Activated CD8-positive, alpha-beta memory T cell treated with anti-CD3 and anti-CD28 coated beads for 1 hour (primary cell): ENCODE measurements around the gene ADARB1.

Experiments used
- DNase-seq, 2 donors: peaks; one replicate each; pipeline ENCODE4 v3.0.0-alpha.2; 2020; ENCODE audit warnings: low read depth in 1 of 2; ENCODE audit errors: extremely low read depth in 1 of 2

The ADARB1 gene

DNA sequence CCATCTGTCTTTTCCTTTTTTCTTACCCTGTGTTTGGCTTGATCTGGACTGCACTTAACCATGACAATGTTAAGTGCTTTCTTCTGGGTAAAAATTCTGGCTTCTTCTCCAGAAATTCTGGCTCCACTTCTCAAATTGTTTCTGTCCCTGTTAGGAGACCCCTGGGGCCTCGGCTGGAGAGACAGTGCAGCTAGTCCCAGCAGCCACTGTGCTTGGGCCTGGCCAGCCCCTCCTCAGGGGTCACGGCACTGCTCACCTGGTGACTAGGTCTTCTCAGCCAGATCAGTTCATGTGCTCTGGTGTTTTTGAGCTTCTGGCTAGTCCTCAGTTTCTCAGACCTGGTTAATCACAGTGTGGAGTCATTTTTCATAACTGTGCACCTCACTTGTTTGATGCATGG is 72.4 kb downstream of the ADARB1 start:
- no peak for DNase-seq

DNA sequence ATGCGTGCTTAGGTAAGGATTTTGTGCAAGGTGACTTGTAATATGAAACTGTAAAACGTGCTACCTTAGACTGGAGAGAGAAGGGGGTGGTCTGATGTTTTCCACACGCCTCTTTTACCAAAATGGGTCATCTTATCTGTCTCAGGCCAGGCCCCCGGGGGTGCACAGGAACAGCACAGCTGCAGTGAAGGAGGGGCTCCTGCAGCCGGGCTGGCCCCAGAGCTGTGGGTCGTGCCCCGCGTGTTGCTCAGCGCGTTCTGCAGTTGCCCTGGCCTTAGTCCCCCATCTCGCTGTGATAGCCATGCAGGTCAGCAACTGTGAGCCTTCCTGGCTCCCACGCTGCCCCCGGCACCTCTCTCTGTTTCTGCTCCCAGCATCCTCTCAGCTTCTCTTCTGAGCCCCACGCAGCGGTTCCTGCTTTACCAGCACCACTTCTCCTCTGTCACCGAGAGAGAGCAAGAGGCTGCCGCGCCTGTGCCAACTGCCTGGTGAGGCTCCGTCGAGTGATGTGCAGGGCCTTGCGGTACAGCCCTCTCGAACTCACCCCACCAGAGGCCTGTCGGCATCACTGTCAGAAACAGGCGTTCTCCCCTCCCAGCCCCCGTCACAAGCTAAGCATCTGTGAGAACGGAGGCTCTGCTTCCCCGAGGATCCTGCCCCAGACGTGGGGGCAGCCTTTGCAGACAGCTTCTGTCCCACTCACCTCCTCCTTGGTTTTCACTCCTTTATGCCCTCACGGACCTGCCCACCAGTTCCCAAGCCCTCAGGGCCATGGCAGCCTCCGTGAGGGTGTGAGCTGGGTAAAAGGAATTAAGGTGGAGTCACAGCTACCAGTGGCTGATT is 73.3 kb downstream of the ADARB1 start:
- no peak for DNase-seq

DNA sequence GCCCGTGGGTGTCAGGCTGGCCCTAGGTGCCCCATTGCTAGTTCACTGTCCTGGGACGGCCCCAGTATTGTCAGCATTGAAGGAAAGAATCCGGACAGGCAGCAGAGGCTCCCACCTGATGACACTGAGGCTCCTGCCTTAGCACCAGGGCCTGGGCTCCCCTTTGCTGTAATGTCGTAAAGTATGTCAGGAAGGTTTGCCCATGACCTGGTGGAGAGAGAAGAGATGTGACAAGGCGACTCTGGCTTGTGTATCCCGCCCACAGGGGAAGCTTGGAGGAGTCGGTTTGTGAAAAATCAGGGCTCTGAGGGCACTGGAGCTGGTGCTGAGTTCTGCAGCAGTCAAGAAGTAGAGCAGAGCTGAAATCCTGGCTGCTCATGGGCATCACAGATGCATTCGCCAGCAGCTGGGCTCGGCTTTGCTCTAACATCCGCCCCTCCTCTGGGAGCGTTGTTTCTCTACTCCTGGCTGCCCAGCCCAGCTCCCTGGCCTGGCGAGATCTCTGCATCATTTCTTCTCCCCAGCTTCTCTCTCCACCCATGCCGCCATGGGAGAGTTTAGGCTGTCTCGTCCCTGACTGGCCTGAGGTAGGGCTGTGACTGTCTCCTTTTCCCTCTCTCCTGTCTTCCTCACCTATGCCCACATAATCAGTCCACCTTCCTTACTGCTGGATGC is 74.1 kb downstream of the ADARB1 start:
- DNase-seq = no peak

DNA sequence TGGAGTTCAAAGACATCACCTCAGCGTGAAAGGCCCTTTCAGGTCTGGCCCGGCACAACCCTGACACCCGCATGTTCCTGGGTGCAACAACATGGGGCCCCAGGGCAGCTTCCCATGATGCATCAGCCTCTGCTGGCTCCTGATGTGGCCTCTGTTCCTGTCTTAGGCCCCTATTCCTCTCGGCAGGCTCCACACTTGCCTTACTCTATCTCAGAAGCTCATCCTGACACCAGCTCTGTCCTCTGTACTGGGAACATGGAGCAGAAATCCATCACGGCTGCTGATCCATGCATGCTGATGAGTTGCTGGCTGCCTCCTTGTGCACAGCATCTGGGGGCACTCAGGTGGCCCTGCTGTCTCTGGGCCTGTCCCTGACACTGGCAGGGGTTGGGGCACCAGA is 74.6 kb downstream of the ADARB1 start:
- DNase-seq = no peak

DNA sequence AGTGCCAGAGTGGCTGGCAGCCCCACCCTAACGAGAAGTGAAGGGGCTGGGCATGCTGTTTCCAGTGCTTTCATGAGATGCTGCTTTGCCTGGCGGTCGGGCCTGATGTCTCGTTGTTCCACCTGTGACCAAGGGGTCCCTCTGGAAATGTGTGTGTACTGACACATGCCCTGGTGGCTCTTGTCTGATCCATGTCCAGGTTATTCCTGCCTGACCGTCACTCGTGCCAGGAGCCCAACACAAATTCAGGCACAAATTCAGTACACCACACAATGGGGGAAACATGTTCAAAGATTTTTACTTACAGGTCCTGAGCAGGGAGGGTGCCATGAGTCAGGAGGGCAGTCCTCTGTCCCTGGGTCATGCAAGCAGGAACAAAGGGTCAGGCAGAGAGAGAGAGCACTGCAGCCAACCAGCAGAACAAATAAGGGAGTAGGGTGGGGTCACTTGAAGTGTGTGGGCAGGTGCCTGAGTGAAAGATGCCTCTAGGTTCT is 76.3 kb downstream of the ADARB1 start:
- DNase-seq = no peak

DNA sequence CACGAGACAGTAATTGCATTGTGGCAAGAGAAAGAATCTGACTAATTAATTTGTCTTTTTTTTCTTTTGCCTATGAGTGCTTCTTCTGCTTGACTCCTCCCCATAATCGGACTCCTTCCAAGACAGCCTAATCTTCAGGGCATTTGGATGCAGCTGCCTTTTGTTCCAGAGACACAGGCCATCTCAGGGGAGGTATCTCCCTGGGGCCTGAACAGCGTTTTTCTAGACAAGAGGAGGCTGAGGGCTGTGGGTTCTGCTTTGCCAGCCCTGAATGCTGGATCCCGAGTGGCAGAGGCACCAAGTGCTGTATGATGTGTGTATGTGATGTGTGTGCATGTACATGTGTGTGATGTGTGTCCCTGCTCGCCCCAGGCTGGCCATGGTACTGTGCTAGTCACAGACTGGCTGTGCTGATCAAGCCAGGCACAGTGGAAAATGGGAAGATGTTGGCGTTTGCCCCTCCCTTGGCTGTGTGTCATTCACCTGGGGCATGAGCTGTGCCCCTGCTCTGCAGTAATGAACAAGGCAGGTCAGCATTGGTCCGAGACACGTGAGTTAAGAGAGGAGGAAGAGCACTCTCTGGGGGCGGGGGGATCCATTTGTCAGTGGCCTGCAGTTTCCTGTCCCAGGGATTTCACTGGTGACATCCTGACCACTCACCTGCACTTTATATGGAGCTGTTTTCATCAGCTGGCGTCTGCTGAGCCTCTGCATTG is 77.2 kb downstream of the ADARB1 start:
- no peak for DNase-seq

DNA sequence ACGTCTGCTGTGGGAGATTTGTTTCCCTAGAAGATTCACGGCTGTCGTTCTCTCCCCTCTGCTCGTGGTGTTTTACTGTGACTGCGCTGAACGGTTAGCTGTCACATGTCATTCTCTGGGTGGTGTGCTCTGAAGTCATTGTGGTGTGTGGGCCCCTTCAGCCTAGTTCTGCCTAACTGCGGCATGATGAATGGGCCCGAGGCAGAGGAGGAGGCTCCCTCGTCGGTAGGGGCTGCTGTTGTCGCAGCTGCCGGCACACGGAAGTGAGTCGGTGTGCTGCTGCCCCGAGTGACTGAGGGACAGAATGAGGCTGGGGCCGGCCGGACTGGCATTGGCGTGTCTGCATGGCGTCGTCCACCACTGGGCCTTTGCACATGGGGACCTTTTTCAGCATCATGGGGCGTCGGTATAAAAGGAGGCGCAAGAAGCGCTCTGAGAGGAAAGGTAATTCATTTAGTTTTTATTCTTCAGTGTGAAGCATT is 77.9 kb downstream of the ADARB1 start:
- peak; percentile 52 to 53 for DNase-seq

DNA sequence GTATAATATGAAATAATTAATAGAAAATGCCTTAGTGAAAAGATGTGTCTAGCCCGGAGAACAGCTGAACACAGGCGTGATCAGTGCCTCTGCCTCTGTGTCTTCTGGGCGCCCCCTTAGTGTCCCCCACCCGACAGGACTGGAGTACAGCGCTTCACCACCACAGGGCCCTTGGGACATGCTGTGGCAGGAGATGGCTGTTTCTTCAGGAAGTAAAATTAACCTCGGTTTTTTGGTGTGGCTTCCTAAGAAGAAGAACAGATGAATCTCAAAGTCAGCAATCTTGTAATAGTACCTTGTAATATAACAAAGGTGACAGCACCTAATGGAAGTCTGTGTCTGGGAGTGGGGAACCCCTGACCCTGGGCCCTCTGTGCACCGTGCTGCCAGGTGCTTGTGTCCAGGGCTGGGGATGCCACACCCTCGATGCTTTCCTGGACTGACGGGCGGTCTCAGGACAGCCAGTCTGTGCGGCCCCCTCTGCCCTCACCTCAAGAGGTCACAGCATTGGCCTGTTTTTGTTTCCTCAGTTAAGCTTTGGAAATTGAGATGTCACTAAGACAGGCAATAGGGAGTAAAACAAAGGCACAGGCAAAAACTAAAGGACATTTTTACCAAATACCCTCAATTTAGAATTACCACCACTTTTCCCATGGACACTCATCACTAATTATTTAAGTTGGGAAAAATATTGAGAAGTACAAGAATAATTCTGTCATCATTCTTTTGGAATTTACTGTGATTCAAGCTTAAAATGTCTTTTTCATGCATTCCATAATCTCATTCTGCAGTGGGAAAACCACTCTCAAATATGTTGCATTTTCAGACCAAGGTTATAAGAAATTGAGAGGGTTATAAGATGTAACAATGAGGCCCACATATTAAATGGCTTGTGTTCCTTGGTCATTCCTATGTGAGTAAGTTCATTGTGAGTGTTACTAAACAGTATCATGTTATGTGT is 79.3 kb downstream of the ADARB1 start:
- DNase-seq = no peak

DNA sequence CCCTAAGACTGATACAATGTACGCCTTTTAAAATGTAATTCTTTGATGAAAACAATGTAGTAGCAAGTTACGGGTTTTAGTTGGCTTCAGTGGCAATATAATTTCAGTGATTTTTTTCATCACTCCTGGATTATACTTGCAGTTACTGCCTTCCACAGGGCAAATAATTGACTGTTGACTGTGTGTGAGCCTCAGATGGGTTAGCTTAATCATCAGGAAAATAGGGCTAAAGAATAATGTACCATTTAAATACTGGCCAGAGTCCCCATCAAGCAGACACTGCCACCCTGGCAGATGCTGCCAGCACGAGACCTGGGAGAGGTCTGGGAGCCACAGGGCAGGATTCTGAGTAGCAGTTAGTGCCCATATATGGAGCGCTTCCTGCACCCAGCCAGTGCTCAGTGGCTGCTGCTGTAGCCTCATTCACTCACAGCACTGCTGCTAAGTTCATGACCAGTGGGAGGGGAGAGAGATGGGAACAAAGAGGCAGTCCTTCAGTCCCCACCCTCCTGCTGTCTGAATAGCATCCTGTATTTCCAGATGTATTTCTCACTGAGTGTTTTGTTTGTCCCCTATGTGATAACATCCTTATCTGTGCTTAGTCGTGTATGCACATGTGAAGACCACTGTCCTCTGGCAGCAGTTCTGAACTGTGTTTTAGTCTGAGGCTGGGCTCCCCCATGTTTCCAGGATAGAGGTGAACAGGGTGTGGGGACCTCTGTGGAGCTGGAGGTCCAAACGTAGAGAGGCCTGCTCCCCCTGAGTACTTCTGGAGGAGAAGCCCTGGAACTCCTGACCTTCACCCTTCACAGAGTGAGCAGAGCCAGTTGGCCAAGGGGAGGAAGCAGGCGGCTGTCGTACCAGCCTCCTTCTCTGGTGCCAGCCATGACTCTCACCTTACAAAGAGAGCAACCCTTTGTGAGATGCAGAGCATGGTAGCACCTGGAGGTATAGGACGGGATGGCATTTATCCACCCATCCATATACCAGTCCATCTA is 80.4 kb downstream of the ADARB1 start:
- DNase-seq = no peak

DNA sequence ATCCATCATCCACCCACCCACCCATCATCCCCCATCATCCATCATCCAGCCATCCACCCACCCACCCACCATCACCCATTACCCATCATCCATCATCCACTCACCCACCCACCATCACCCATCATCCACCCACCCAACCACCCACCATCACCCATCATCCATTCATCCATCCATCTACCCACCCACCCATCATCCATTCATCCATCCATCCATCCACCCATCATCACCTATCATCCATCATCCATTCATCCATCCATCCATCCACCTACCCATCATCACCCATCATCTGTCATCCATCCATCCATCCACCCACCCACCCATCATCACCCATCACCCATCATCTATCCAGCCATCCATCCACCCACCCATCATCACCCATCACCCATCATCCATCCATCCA is 81.5 kb downstream of the ADARB1 start:
- DNase-seq = no peak

DNA sequence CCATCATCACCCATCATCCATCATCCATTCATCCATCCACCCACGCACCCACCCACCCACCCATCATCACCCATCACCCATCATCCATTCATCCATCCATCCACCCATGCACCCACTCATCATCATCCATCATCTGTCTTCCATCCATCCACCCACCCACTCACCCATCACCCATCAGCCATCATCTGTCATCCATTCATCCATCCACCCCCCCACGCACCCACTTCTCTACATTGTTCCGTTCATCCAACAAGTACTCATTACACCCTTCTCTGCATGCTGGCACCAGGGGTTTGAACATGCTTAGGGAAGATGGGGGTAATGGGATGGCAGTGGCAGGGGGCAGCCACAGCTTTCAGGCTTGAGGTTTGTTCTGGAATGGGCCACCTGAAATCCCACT is 82.1 kb downstream of the ADARB1 start:
- DNase-seq = no peak

DNA sequence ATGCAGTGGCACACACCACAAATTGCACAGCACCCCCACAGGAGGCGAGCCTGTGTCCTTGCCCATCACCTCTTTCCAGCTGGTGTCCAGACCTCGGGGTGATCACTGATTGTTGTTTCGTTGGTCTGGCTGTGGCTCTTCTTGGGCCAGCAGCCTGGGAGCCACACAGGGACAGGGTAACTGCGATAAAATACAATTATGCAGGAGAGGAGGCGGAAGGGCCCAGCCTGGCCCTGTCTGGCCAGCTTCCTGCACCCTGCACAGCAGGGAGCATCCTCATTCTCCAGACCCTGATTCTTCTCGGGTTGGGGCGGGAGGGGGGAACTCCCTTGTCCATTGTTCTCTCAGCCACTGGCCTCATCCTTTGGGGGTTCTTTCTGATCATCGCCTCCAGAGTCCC is 83.6 kb downstream of the ADARB1 start:
- no peak for DNase-seq

DNA sequence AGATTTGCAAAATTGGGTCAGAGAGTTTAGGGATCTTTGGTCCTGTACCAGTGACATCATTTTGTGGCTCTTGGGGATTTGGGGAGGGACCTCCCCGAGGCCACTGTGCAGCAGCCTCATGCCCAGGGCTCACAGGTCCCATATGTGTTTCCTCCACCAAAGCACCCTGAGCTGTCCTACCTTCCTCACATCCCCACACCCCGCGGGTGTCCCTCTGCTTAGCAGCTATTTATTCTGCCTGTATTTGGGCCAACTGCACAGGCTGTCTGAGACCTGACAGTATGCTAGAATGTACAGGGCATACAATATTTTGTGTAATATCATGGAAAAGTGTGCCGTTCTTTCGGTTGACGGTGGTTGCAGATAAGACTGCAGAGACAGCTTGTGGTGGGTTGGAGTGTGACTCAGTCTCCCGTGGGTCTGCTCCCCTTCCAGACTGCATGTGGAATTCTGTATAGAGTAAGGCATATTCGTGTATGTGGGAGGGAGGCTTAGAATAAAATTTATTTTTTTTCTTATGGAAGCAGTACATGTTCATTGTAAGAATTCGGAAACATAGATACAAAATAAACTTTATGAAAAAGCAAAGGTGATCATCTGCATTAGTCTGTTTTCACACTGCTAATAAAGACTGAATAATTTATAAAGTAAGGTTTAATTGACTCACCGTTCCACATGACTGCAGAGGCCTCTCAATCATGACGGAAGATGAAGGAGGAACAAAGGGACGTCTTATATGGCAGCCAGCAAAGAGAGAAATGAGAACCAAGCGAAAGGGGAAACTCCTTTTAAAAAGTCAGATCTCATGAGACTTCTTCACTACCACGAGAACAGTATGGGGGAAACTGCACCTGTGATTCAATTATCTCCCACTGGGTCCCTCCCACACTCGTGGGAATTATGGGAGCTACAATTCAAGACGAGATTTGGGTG is 84.4 kb downstream of the ADARB1 start:
- no peak for DNase-seq

DNA sequence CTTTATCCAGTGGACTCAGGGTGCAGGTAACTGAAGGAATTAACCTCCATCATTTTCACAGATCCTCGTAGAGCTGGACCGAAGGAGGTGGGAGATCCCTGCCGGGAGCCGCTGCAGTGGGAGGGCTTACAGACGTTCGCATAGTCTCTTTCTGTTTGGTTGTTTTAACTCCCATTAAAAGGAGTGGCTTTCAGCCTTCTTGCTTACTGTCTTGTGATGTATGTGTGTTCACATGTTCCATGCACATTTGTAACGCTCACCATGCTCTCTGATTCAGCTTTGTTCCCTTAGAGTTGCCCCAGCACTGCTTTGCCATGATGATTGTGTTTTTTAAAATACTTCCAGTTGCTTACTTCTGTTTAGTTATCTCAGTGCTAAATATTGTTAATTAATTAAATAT is 85.8 kb downstream of the ADARB1 start:
- no peak for DNase-seq

DNA sequence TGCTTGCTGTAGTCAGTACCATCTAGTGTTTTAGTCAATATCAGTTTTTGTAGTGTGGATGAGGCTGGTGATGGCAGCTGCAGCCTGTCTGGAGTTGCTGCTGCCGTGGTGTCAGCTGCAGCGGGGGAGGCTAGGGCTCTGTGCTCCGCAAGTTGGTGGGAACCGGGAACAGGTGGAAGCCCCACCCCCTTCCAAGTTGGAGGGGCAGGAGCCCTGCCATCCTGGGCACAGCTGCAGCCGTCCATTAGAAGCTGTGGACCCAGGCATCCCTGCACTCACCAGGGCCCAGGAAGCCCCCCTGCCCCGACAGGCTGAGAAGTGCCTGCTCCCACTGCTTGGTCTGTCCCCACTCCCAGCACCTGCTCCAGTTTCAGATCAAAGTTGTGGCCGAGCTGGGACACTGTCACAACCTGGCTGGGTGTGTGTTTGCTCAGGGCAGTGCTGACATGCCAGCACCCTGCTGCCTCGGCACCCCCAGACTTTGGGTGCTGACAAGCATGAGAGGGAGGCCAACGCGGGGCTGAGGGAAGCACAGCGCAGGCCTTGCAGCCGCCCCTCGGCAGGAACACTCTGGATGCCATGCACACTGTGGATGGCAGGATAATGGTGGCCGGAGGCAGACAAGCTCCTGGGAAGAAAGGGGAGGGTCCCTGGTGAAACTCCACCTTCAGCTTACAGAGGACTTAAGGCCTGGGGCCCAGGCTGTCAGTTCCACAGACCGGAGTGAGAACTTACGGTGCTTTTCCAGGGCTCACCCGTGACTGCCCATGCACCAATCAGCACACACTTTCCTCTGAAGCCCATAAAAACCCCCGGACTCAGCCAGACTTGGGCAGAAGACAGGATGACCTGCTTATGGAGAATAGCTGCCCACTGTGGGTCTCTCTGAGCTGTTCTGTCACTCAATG is 86.9 kb downstream of the ADARB1 start:
- DNase-seq = no peak

DNA sequence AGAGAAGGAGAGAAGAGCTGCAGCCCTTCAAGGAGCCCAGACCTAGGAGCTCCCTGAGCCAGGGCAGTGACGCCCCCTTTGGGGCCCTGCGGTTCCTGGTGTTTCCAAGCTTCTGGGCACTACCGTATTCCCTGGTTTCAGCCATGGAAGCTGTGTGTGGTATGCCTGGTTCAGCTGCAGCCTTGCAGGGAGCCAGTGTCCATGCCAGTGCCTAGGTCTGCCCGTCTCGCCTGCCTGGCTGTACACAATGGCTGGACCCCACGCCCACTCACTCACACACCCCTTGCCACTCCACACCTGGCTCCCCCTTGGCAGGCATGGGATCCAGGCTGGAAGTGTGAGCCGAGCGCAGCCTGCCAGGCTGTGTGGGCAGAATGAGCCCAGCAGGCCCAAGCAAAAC is 87.7 kb downstream of the ADARB1 start:
- DNase-seq = no peak

DNA sequence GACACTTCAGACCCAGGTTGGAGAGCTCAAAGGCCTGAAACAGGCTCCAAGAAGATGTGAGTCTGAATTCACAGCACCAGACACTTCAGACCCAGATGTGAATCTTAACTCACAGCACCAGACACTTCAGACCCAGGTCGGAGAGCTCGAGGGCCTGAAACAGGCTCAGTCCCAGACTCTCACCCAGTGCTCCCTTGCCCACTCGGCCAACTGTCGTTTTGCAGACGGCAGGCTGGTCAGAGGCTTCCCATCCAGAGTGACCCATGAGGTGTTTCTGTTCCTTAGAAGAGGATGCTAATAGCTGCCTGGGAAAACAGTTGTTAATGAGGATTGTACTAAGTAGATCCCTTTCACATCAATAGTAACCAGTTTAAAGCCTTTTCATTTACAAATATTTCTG is 88.4 kb downstream of the ADARB1 start:
- DNase-seq = no peak
